Activated CD4-positive, alpha-beta T cell treated with anti-CD3 and anti-CD28 coated beads, Interleukin-2, Interleukin-6, amounts not matched to agents 100 ng/mL and 50 ng/mL, durations not matched to agents 16 hours and 8 hours (primary cell): ENCODE data around the gene SLC39A11.
"Not testable (repeated sequence)": the region's sequence is repeated elsewhere in the genome, so short reads cannot be mapped to it uniquely, and the experiment has no call there.

Source experiments
- DNase-seq: peaks from one replicate; pipeline ENCODE4 v3.0.0-alpha.2; 2020

The SLC39A11 gene

GRCh38 chr17:72812823-72813222, 279.7 kb downstream of the SLC39A11 start:
- no peak for DNase-seq

- DNase-seq: no peak
Observed at GRCh38 chr17:72811976-72812687, 280.4 kb downstream of the SLC39A11 start.

GRCh38 chr17:72810991-72811508, 281.4 kb downstream of the SLC39A11 start:
- DNase-seq: no peak

- no peak for DNase-seq
Observed at GRCh38 chr17:72806011-72806410, 286.5 kb downstream of the SLC39A11 start.

GRCh38 chr17:72804949-72805707, 287.4 kb downstream of the SLC39A11 start:
- no peak for DNase-seq

GRCh38 chr17:72802726-72803125, 289.8 kb downstream of the SLC39A11 start:
- DNase-seq: no peak

- DNase-seq: no peak
Observed at GRCh38 chr17:72797142-72797541, 295.3 kb downstream of the SLC39A11 start.

- DNase-seq: no peak
Observed at GRCh38 chr17:72795941-72796340, 296.5 kb downstream of the SLC39A11 start.

GRCh38 chr17:72794152-72794551, 298.3 kb downstream of the SLC39A11 start:
- DNase-seq: no peak

- no peak for DNase-seq
Observed at GRCh38 chr17:72792771-72793170, 299.7 kb downstream of the SLC39A11 start.

GRCh38 chr17:72790190-72790589, 302.3 kb downstream of the SLC39A11 start:
- DNase-seq: no peak

- DNase-seq: no peak
Observed at GRCh38 chr17:72789711-72790110, 302.8 kb downstream of the SLC39A11 start.

GRCh38 chr17:72788950-72789585, 303.4 kb downstream of the SLC39A11 start:
- no peak for DNase-seq

GRCh38 chr17:72786209-72786608, 306.3 kb downstream of the SLC39A11 start:
- DNase-seq: no peak

- no peak for DNase-seq
Observed at GRCh38 chr17:72782985-72783701, 309.3 kb downstream of the SLC39A11 start.

- DNase-seq: not testable (repeated sequence)
Observed at GRCh38 chr17:72782437-72782836, 310.1 kb downstream of the SLC39A11 start.

- DNase-seq: no peak
Observed at GRCh38 chr17:72778169-72779151, 314.0 kb downstream of the SLC39A11 start.

- no peak for DNase-seq
Observed at GRCh38 chr17:72775919-72776318, 316.6 kb downstream of the SLC39A11 start.

- no peak for DNase-seq
Observed at GRCh38 chr17:72775237-72775636, 317.3 kb downstream of the SLC39A11 start.

- DNase-seq: no peak
Observed at GRCh38 chr17:72774236-72774635, 318.3 kb downstream of the SLC39A11 start.

- not testable (repeated sequence) for DNase-seq
Observed at GRCh38 chr17:72773225-72773624, 319.3 kb downstream of the SLC39A11 start.
